Endometrium (tissue), 2 donors: ENCODE results near the gene TWIST2.

Experiments
- FAIRE-seq: peaks from 2 replicates; lab custom pipeline; 2012; peaks lifted over from hg19 to GRCh38; lab: Jason Lieb, UNC
- donor health status: control.
- donor health status: control.

Gene TWIST2

GRCh38 chr2:238891457-238892203 is 43.7 kb downstream of the TWIST2 start:
- no peak for FAIRE-seq

GRCh38 chr2:238892204-238892500 is 44.3 kb downstream of the TWIST2 start:
- no peak for FAIRE-seq

GRCh38 chr2:238892796-238893195 is 44.9 kb downstream of the TWIST2 start:
- FAIRE-seq: no peak

- FAIRE-seq: no peak
These were observed 45.6 kb downstream of the TWIST2 start for GRCh38 chr2:238893349-238894000.

GRCh38 chr2:238894226-238894949 is 46.5 kb downstream of the TWIST2 start:
- FAIRE-seq: no peak

- FAIRE-seq: no peak
These were observed 47.0 kb downstream of the TWIST2 start for GRCh38 chr2:238894950-238895298.

- FAIRE-seq: no peak
These were observed 47.5 kb downstream of the TWIST2 start for GRCh38 chr2:238895361-238895882.

GRCh38 chr2:238895891-238896600 is 48.2 kb downstream of the TWIST2 start:
- FAIRE-seq: no peak

- FAIRE-seq: no peak
These were observed 48.8 kb downstream of the TWIST2 start for GRCh38 chr2:238896641-238897040.

- no peak for FAIRE-seq
These were observed 49.4 kb downstream of the TWIST2 start for GRCh38 chr2:238897122-238897880.

- FAIRE-seq: no peak
These were observed 50.0 kb downstream of the TWIST2 start for GRCh38 chr2:238897911-238898311.

- no peak for FAIRE-seq
These were observed 50.8 kb downstream of the TWIST2 start for GRCh38 chr2:238898534-238899281.

GRCh38 chr2:238899386-238899785 is 51.5 kb downstream of the TWIST2 start:
- FAIRE-seq: no peak

- no peak for FAIRE-seq
These were observed 52.6 kb downstream of the TWIST2 start for GRCh38 chr2:238900511-238900910.

- FAIRE-seq: no peak
These were observed 53.7 kb downstream of the TWIST2 start for GRCh38 chr2:238901461-238902057.

- no peak for FAIRE-seq
These were observed 54.4 kb downstream of the TWIST2 start for GRCh38 chr2:238902285-238902684.

- no peak for FAIRE-seq
These were observed 55.3 kb downstream of the TWIST2 start for GRCh38 chr2:238903141-238903540.

- FAIRE-seq: no peak
These were observed 56.3 kb downstream of the TWIST2 start for GRCh38 chr2:238904177-238904576.

- FAIRE-seq: no peak
These were observed 56.8 kb downstream of the TWIST2 start for GRCh38 chr2:238904716-238905115.

- FAIRE-seq: no peak
These were observed 57.3 kb downstream of the TWIST2 start for GRCh38 chr2:238905224-238905623.

- FAIRE-seq: no peak
These were observed 57.8 kb downstream of the TWIST2 start for GRCh38 chr2:238905644-238906043.
